Islet precursor cell (in vitro differentiated cells): ENCODE measurements around the gene ZPBP2.
A peak's percentile ranks its signal among the peaks of the same experiment; 100 is the strongest.

Source experiments
- DNase-seq: peaks from one replicate; pipeline ENCODE4 v3.0.0-alpha.2; 2018

The ZPBP2 gene

DNA sequence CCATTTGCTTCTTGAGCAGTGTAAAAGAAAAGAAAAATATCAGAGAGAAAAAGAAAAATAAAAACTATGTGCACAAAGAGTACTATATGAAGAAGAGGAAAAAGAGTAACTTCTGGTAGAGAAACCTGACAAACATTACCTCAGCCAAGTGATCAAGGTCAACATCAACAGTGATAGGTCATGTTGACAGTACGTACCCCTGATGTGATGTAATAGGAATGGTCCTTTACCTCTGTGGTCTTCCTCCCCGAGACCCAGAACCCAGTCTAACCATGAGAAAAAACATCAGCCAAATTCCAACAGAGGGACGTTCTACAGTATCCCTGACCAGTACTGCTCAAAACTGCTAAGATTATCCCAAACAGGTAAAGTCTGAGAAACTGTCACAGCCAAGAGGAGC lies 46.0 kb downstream of the ZPBP2 start:
- no peak for DNase-seq

DNA sequence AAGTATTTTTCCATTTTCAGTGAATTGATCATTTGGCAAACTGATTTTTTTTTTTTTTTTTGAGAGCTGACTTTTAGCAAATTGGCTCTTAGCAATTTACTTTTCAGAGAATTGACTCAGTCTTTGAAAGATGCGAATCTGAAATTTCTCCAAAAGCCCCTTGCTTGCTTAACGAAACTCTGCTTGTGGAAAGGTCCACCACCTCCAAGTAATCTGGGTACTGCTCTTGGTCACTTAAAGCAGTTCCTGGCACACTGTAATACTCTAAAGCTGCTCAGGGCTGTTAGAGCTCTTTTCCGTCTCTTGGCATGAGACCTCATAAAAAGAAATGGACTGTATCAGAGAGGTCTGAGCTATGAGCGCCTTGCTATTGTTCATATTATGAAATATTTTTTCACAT lies 47.6 kb downstream of the ZPBP2 start:
- no peak for DNase-seq

DNA sequence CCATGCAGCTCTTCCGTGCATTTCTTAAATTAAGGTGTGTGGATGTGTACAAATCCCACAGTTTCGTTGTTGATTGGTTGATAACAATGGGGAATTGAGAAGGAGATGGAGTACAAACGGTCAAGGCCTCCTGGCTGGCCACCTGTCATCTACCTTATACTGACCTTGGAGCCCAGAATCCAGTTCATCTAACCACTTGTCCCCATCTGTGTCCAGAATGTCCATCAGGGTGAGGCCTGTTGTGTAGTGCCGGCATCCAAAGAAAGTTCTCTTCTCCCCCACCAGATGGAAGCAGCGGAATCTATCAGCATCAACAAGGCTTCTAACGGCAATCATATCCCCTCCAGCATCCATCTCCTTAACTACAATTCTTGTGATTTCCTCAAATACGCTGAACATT lies 48.9 kb downstream of the ZPBP2 start:
- DNase-seq = no peak

DNA sequence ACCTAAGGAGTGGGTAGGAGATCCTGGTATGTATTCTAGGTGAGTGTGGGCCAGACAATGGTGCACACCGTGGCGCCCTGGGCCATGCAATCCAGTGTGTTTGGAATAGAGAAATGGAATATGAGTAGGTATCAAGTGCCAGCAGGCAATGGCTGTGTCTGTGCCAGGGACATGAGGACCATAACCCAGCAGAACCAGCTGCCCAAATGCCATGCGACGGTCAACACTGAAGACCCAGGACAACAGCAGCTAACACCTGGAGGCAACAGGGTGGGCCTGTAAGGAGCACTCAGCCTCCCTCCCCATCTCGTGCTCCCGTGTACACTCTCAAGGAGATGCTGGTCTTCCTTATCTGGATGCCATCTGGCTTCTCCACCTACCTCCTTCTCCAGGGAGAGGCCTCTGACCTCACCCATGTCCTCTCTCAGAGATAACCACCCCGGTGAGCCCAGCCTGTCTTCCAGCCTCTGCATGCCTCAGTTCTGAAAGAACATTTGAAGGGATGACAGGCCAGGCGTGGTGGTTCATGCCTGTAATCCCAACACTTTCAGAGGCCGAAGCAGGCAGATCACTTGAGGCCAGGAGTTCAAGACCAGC lies 51.2 kb downstream of the ZPBP2 start:
- DNase-seq = no peak

DNA sequence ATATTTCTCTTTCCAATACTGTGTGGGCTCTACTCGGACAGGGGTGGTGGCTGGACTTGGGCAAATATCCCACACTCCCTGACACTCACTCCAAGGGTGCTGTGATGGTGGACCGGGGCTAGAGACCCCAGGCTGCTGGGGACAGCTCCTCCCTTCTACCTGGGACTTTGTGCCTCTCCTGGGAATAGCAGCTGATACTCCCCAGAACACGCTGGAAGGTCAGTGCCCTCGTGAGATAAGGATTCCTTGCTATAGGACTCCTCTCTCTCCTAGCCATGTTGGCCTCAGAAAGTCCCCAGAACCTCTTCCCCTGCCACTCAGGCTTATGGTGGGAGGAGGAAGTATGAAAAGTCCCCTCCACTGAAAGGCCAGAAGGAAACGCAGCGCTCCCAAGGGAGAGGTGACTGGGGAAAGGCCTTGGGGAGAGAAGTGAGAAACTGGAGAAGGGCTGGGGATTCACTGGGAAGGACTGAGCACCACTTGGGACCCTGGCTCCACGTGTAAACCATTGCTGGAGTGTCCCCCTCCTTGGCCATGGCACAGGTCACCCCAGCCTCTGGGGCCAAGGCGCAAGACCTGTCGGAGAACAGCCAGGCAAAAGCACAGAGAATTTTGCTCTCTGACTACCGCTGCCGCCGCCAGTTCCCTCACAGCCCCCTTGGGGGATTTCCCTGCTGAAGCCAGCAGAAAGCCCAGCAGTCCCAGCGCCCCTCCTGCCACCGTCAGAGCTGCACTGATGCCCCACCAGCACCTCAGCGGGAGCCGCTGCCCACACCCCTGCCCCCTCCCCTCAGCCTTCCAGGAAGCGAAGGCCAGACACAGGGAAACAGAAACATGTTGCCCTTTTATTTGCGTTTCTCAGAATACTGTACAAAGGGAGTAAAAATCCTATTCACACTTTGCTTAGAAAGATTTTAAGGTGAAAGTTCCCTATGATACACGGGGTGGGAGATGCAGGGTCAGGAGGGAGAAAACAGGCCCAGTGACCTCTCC lies 52.5 kb downstream of the ZPBP2 start:
- no peak for DNase-seq

DNA sequence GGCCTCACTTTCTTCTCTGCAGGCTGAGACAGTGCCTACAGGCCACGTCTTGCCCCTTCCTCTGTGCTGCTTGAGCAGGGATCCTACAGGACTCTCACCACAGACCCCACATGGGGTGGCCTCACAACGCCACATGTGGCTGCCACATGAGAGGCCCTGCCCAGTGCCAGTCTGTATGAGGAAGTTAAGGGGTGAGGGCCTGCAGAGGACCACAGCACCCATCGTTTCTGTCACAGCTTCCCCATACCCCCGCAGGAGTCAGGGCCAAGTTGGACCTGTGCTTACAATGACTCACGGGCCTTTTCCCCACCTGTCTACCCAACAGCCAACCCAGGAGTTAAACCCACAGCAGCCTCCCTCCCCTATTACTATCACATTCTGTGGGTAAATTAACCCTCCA lies 53.3 kb downstream of the ZPBP2 start:
- DNase-seq = no peak

DNA sequence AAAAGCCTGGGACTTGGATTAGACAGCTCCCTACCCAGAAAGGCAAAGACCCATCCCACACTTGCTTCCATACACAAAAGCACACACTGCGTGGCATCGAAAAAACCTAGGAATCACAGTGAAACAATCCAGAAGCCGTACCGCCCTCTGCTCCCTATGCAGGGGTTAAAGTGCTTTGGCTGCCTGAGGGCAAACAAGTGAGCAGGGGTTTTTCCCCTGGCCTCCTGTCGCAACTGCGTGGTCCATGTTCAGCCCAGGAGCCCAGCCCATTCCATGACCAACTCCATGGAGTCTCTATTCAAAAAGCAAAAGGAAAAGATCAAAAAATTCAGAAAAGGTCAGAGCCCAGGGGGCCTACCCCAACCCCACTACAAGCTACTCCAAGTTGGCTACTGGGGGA lies 54.0 kb downstream of the ZPBP2 start:
- no peak for DNase-seq

DNA sequence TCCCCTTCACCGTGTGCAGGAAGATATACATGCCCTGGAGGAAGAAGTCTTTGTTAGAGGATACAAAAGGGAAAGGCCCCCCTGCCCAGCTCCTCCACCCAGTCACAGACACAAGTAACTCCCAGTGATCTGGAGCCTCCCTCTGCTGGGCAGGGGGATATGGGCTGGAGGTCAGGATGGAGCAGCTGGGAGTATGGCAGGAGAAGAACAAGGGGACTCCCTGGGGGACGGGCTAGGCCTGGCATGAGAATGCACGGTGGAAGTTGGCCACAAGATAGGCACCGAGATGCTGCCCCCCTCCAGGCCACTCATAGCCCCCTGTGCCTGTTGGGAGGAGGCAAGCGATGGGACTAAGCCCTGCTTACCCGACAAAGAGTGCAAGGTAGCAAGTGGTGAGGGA lies 55.2 kb downstream of the ZPBP2 start:
- DNase-seq = no peak

DNA sequence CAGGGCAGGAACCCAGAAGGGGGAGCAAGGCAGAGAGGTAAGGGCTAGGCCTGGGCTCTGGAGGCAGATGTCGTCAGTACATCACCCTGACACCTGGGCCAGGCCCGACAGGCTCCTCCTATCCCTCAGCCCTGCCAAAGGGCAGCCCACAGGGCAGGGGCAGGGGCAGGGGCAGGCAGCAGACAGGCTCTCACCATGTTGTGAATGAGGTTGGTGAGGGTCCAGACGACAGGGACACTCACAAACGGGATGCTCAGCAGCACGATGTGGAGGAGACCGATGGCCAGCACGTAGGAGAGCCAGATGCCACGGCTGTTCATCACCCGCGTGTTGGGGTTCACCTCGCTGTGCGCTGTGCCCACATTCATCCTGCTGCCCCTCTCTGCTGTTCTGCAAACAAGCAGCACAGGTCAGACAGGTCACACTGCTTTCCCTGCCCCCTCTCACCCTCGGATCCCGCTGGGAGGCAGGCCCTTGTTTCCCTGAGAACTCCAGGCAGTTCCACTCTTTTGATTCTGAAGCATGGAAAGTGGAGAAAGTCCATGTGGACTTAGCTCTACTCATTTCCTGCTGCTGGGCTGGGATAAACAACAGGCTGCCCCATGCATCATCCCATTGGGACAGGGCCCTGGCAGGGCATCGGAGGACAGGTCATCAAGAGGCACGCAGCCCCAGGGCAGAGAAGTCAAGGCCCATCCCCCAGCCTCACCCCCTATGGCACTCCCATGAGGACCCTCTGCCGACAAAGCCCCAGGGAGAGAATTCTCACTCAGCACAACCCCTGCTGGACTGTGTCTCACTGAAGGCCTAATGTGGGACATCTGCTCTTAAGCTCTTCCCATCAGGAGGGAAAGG lies 56.1 kb downstream of the ZPBP2 start:
- peak; percentile 89 for DNase-seq

DNA sequence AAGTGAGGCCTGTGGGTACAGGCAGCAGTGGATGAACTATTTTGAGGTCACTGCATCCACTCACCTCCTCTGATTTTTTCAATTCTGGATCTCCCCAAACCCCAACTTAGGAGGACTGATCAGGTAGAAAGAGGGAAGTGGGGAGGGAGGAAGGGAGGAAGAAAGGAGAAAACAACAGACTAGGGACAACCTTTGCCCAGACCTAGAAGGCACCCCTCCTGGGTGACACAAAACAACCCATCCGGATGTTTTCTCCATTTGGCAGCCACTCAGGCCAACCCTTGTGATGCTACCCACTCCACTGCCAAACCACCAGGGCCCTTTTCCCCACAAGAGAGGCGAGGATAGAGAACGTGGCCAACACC lies 56.7 kb downstream of the ZPBP2 start:
- no peak for DNase-seq

DNA sequence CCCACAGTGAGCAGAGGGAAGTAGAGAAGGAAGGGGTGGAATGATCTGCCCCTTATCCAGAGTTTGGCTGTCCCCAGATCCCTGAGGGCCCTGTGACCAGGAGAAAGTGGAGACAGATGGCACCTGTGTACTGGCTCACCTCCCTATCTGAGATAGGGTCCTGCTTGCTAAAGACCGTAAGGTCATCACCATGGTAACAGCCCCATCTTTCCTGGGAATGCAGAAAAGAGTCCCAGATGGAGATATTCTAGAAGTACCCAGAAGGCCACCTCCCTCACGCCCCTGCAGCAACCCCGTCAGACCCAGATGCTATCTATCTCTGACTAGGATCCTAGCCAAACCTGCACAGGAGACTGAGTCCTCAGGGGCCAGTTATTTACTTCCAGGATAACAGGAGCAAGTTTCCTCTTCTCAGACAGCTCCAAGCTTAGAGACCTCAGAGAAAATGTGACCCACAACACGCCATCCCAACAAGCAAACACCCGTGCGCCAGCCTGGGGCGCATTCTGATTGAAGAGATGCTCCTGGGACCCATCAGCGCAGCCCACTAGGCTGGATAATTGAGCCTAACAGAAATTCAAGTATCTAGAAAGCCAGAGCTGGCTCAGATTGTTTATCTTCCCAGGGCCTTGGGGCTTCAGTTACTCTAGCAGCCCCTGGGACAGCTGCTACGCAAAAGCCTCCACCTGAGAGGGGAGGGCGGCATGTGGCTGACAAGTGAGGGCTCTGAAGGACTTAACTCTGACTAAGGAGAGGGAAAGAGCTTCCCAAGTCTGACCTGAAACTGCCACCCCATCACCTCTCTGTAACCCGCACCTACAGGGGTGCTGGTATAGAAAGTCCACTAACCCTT lies 57.5 kb downstream of the ZPBP2 start:
- no peak for DNase-seq

DNA sequence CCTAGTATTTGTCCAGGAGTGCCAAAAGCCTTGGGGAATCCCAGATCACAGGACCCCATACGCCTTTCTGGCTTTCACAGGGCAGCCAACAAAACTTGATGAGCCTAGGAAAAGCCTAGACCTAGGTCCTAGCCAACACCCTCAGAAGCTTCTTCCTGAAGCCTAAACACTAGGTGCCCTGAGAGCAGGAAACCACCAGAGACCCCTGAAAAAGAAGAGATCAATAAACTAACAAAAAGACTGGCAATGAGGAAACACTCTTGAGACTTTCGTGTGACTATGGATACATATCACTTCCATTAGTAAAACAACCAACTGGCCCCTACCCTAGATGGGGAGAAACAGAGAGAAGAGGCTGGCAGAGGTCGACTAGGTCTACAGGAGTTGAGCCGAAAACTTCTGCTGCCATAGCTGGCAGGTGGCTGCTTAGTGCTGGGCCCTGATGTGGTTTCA lies 58.2 kb downstream of the ZPBP2 start:
- no peak for DNase-seq

DNA sequence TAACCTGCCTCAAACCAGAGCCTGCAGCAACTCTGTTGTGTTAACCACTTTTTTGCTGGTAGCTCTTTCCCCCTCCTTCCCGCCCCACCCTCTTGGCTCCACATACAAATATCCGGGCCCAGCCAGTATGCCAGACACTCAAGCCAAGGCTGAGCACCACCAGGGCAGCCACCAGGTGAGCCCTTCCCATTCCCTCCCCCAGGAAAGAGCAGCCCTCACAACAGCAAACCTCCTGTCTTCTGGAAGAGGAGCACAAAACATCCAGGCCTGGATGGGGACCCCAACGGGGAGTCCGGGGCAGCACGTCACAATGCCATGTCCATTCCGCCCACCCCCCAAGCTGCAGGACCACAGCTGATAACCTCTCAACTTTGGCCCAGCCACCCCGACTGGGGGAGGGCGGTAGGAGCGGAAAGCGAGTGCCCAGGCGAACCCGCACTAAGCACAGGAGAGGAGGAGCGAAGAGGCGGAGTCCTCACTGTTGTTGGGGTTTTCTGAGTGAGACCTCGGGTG lies 58.6 kb downstream of the ZPBP2 start:
- peak; percentile 76 for DNase-seq
